Mammary epithelial cell (primary cell): Measurements from ENCODE around the gene COPB2.

Source experiments
- CTCF ChIP-seq, 2 donors: IDR thresholded peaks in 1 of 2; conservative IDR thresholded peaks in 1 of 2; 2 replicates each; pipeline ENCODE4 v1.5.1; 2011 to 2012; ENCODE audit warnings: inconsistent platforms in 2 of 2, low read length in 2 of 2, mild to moderate bottlenecking in 2 of 2, control low read depth in 1 of 2, low read depth in 1 of 2; ENCODE audit not compliant: insufficient read depth in 1 of 2; ENCODE audit errors: extremely low read depth in 1 of 2
- EZH2 ChIP-seq: IDR thresholded peaks from 2 replicates; pipeline ENCODE4 v1.6.1; 2012; ENCODE audit warnings: low read length, inconsistent platforms, borderline replicate concordance

GRCh38 chr3:139421460-139421859, 32.0 kb upstream of the COPB2 start:
- TF ChIP-seq EZH2 (no peak), CTCF (conservative IDR thresholded peaks at IDR 0.05 in 1 of 2, IDR thresholded peaks at IDR 0.05 in 1 of 2; ENCODE audit: extremely low read depth in 1 of 2, insufficient read depth in 1 of 2, low read depth in 1 of 2, low read length in 2 of 2) (no peak)
